Measurements from ENCODE around the gene ADARB1. TPM values are rescaled to one million over a fixed set of nuclear protein-coding genes. Genes with fewer than 3 reads are reported as not detected.

Gene ADARB1
- total RNA-seq, 1 donor from 2014 or later: 25.8 TPM

- no peak overlapping the region for H3K4me2 ChIP-seq (ENCODE audit: low read length)
- no peak overlapping the region for H3K27ac ChIP-seq (ENCODE audit: low read depth, low read length)
- no peaks in the 10 kb centered on the region for H3K79me2 ChIP-seq (ENCODE audit: insufficient read depth, low read length)
- H3K9me3 Mint-ChIP-seq (ENCODE audit: unreplicated experiment): peaks cover 13% of the 10 kb centered on the region
- H3K27me3 ChIP-seq (ENCODE audit: insufficient read depth, low read length): no peaks in the 10 kb centered on the region
- peaks cover 3% of the 10 kb centered on the region for H3K4me1 Mint-ChIP-seq (ENCODE audit: low read depth, unreplicated experiment)
- H3K36me3 ChIP-seq (ENCODE audit: insufficient read depth, low read length): no peaks in the 10 kb centered on the region
- H3K4me3 Mint-ChIP-seq (ENCODE audit: unreplicated experiment): no peak overlapping the region
- H3K9me3 ChIP-seq (ENCODE audit: insufficient read depth, low read depth, low read length): peaks cover 13% of the 10 kb centered on the region
- peaks cover 22% of the 10 kb centered on the region for H3K27me3 Mint-ChIP-seq (ENCODE audit: low read depth, unreplicated experiment)
- DNase-seq (ENCODE audit: low read depth): no peak
- FAIRE-seq: no peak
- H3K4me3 ChIP-seq (ENCODE audit: insufficient read depth, low read depth, low read length): no peak overlapping the region
- H3K36me3 Mint-ChIP-seq (ENCODE audit: low read depth, unreplicated experiment): no peaks in the 10 kb centered on the region
- TF ChIP-seq CTCF (IDR thresholded peaks at IDR 0.05; ENCODE audit: insufficient read depth, low read depth, low read length) (no peak), EZH2 (IDR thresholded peaks at IDR 0.05; ENCODE audit: insufficient read depth, low read length) (no peak)
- peaks cover 4% of the 10 kb centered on the region for H3K4me1 ChIP-seq (ENCODE audit: insufficient read depth, low read length)
- no peaks in the 10 kb centered on the region for H4K20me1 ChIP-seq (ENCODE audit: insufficient read depth, low read length)
- no peak overlapping the region for H2AFZ ChIP-seq (ENCODE audit: low read depth, low read length)
- H3K9ac ChIP-seq (ENCODE audit: low read length): no peak overlapping the region
- no peak overlapping the region for H3K27ac Mint-ChIP-seq (ENCODE audit: unreplicated experiment)
These were observed 38.9 kb upstream of the ADARB1 start for GRCh38 chr21:45035477-45035848.

- FAIRE-seq: no peak
- Mint-ChIP-seq H3K9me3 (ENCODE audit: unreplicated experiment) (peaks cover 13% of the 10 kb centered on the region), H3K27ac (ENCODE audit: unreplicated experiment) (no peak overlapping the region), H3K4me1 (ENCODE audit: low read depth, unreplicated experiment) (peaks cover 2% of the 10 kb centered on the region), H3K27me3 (ENCODE audit: low read depth, unreplicated experiment) (peaks cover 22% of the 10 kb centered on the region), H3K36me3 (ENCODE audit: low read depth, unreplicated experiment) (no peaks in the 10 kb centered on the region), H3K4me3 (ENCODE audit: unreplicated experiment) (no peak overlapping the region)
- no peaks in the 10 kb centered on the region for H3K36me3 ChIP-seq (ENCODE audit: insufficient read depth, low read length)
- H3K4me2 ChIP-seq (ENCODE audit: low read length): no peak overlapping the region
- H2AFZ ChIP-seq (ENCODE audit: low read depth, low read length): no peak overlapping the region
- DNase-seq (ENCODE audit: low read depth): no peak
- H3K4me1 ChIP-seq (ENCODE audit: insufficient read depth, low read length): no peaks in the 10 kb centered on the region
- H3K9ac ChIP-seq (ENCODE audit: low read length): no peak overlapping the region
- H4K20me1 ChIP-seq (ENCODE audit: insufficient read depth, low read length): no peaks in the 10 kb centered on the region
- H3K9me3 ChIP-seq (ENCODE audit: insufficient read depth, low read depth, low read length): peaks cover 13% of the 10 kb centered on the region
- no peaks in the 10 kb centered on the region for H3K79me2 ChIP-seq (ENCODE audit: insufficient read depth, low read length)
- H3K27ac ChIP-seq (ENCODE audit: low read depth, low read length): no peak overlapping the region
- H3K4me3 ChIP-seq (ENCODE audit: insufficient read depth, low read depth, low read length): no peak overlapping the region
- TF ChIP-seq EZH2 (IDR thresholded peaks at IDR 0.05; ENCODE audit: insufficient read depth, low read length): no peak
- no peak for TF ChIP-seq CTCF (IDR thresholded peaks at IDR 0.05; ENCODE audit: insufficient read depth, low read depth, low read length)
- no peaks in the 10 kb centered on the region for H3K27me3 ChIP-seq (ENCODE audit: insufficient read depth, low read length)
These were observed 37.8 kb upstream of the ADARB1 start for GRCh38 chr21:45036630-45037029.

- peaks cover 26% of the 10 kb centered on the region for H3K27me3 Mint-ChIP-seq (ENCODE audit: low read depth, unreplicated experiment)
- H3K27me3 ChIP-seq (ENCODE audit: insufficient read depth, low read length): no peaks in the 10 kb centered on the region
- no peak overlapping the region for H2AFZ ChIP-seq (ENCODE audit: low read depth, low read length)
- no peak for TF ChIP-seq CTCF (IDR thresholded peaks at IDR 0.05; ENCODE audit: insufficient read depth, low read depth, low read length)
- TF ChIP-seq EZH2 (IDR thresholded peaks at IDR 0.05; ENCODE audit: insufficient read depth, low read length): no peak
- H3K36me3 Mint-ChIP-seq (ENCODE audit: low read depth, unreplicated experiment): no peaks in the 10 kb centered on the region
- no peak for FAIRE-seq
- H3K4me2 ChIP-seq (ENCODE audit: low read length): no peak overlapping the region
- H3K27ac ChIP-seq (ENCODE audit: low read depth, low read length): no peak overlapping the region
- H3K4me1 Mint-ChIP-seq (ENCODE audit: low read depth, unreplicated experiment): peaks cover 2% of the 10 kb centered on the region
- H3K79me2 ChIP-seq (ENCODE audit: insufficient read depth, low read length): no peaks in the 10 kb centered on the region
- H3K4me3 ChIP-seq (ENCODE audit: insufficient read depth, low read depth, low read length): no peak overlapping the region
- DNase-seq (ENCODE audit: low read depth): no peak
- peaks cover 13% of the 10 kb centered on the region for H3K9me3 ChIP-seq (ENCODE audit: insufficient read depth, low read depth, low read length)
- no peak overlapping the region for H3K9ac ChIP-seq (ENCODE audit: low read length)
- H3K4me1 ChIP-seq (ENCODE audit: insufficient read depth, low read length): no peaks in the 10 kb centered on the region
- H3K27ac Mint-ChIP-seq (ENCODE audit: unreplicated experiment): no peak overlapping the region
- no peak overlapping the region for H3K4me3 Mint-ChIP-seq (ENCODE audit: unreplicated experiment)
- H3K36me3 ChIP-seq (ENCODE audit: insufficient read depth, low read length): no peaks in the 10 kb centered on the region
- H4K20me1 ChIP-seq (ENCODE audit: insufficient read depth, low read length): no peaks in the 10 kb centered on the region
- peaks cover 13% of the 10 kb centered on the region for H3K9me3 Mint-ChIP-seq (ENCODE audit: unreplicated experiment)
These were observed 36.4 kb upstream of the ADARB1 start for GRCh38 chr21:45037986-45038385.

Data from astrocyte (in vitro differentiated cells and primary cell).